Progenitor cell of endocrine pancreas (in vitro differentiated cells): ENCODE measurements around the gene ACOXL. TPM values are rescaled to one million over a fixed set of nuclear protein-coding genes. Genes with fewer than 3 reads are reported as not detected.

Experiments
- DNase-seq: peaks from one replicate; pipeline ENCODE4 v3.0.0; 2021; ENCODE audit warnings: low spot score; ENCODE audit not compliant: unreplicated experiment
- H3K27ac Mint-ChIP-seq: 2 replicates; pipeline ENCODE4 v1.8.0; 2021; ENCODE audit warnings: mild to moderate bottlenecking, moderate library complexity, mixed read lengths
- H3K27me3 Mint-ChIP-seq: 2 replicates; pipeline ENCODE4 v1.8.0; 2021; ENCODE audit warnings: mixed read lengths
- H3K36me3 Mint-ChIP-seq: 2 replicates; pipeline ENCODE4 v1.8.0; 2022; ENCODE audit warnings: mixed read lengths; ENCODE audit not compliant: insufficient read depth
- H3K4me1 Mint-ChIP-seq: 2 replicates; pipeline ENCODE4 v1.8.0; 2021; ENCODE audit warnings: low read depth, mixed read lengths
- H3K4me3 Mint-ChIP-seq: 2 replicates; pipeline ENCODE4 v1.8.0; 2021; ENCODE audit warnings: low read depth, mild to moderate bottlenecking, moderate library complexity, mixed read lengths
- H3K9me3 Mint-ChIP-seq: 2 replicates; pipeline ENCODE4 v1.8.0; 2021; ENCODE audit warnings: low read depth, mixed read lengths
- total RNA-seq: library from RNA; stranded (reverse); gene quantifications from 2 replicates; pipeline ENCODE4 v1.2.1, GENCODE V29; 2021
- TF ChIP-seq, protein P1 (sequence below): fragments of 200-600 bp; sonication (generic); IDR thresholded peaks from one replicate; pipeline ENCODE4 v1.5.0; 2021; ENCODE audit warnings: antibody characterized with exemption, mild to moderate bottlenecking; ENCODE audit not compliant: unreplicated experiment

Gene ACOXL
- total RNA-seq, 1 donor from 2014 or later, result 0.19 TPM

DNA sequence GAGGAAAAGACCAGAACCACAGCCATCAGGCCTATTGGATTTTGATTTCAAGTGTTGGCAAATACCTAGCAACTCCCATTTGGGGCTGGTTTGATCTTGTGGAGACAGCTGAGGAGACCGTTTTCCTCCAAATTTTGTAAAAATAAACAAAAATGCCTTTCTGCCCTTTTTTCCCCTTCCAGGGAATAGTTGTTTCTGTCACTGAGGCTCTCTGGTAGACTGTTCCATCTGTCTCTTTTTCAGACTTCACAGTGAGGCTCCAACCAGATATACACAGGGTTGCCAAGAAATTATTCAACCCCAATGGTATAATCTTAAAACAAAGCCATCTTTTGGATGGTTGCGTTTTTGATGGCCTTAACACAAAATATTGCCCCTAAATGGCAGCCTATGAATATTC lies 115.7 kb downstream of the ACOXL start:
- no peaks in the 10 kb centered on the region for H3K36me3 Mint-ChIP-seq
- H3K4me1 Mint-ChIP-seq, result peaks cover 14% of the 10 kb centered on the region
- H3K27ac Mint-ChIP-seq, result no peak overlapping the region
- H3K4me3 Mint-ChIP-seq, result no peak overlapping the region
- TF ChIP-seq, protein P1, sequence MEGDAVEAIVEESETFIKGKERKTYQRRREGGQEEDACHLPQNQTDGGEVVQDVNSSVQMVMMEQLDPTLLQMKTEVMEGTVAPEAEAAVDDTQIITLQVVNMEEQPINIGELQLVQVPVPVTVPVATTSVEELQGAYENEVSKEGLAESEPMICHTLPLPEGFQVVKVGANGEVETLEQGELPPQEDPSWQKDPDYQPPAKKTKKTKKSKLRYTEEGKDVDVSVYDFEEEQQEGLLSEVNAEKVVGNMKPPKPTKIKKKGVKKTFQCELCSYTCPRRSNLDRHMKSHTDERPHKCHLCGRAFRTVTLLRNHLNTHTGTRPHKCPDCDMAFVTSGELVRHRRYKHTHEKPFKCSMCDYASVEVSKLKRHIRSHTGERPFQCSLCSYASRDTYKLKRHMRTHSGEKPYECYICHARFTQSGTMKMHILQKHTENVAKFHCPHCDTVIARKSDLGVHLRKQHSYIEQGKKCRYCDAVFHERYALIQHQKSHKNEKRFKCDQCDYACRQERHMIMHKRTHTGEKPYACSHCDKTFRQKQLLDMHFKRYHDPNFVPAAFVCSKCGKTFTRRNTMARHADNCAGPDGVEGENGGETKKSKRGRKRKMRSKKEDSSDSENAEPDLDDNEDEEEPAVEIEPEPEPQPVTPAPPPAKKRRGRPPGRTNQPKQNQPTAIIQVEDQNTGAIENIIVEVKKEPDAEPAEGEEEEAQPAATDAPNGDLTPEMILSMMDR, result no peak
- H3K27me3 Mint-ChIP-seq, result peaks cover 18% of the 10 kb centered on the region
- no peaks in the 10 kb centered on the region for H3K9me3 Mint-ChIP-seq
- DNase-seq, result no peak

DNA sequence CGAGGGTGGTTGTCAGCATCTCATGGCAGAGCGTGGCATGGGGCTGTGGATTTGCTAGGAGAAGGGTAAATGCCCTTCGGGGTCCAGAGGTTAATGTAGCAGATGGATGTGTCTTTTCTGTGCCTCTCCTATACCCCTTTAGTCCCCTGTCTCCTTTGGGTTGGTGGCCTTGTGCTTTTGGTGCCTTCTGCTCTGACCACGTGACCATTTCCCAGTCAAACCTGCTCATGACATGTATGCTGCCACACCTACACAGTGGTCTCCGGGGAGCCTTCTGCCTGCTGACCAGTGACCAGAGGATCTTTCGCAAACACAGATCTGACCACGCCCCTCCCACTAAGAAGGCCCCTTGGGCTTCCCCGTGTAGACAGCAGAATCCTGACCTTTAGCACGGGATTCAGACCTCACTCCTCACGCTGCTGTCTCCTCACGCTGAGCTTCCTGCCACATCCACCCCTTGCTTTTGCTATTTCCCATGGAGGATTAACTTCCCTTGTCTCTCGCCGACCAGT lies 116.2 kb downstream of the ACOXL start:
- no peak overlapping the region for H3K4me3 Mint-ChIP-seq
- no peaks in the 10 kb centered on the region for H3K36me3 Mint-ChIP-seq
- H3K9me3 Mint-ChIP-seq, result no peaks in the 10 kb centered on the region
- no peak for DNase-seq
- TF ChIP-seq, protein P1, result no peak
- H3K27me3 Mint-ChIP-seq, result peaks cover 13% of the 10 kb centered on the region
- H3K27ac Mint-ChIP-seq, result no peak overlapping the region
- H3K4me1 Mint-ChIP-seq, result peaks cover 14% of the 10 kb centered on the region

DNA sequence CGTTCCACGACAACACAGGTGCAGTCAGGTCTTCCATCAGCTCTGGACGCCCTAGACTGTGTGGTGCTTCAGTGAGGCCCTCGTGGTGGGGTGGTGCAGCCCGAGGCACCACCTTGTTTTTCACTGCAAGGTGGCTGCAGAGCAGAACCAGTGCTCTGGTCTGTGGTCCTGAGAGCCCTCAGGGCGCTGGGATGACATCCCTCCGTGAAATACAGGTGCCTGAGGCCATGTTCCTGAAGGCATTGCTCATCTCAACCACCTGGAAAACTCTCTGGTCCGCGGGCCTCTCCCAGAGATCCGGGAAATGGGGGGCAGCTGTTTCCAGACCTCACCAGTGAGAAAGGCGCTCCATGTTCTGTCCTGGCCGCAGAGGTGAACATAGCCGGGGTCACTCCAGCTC lies 119.2 kb downstream of the ACOXL start:
- Mint-ChIP-seq H3K27ac (no peak overlapping the region), H3K4me1 (peaks cover 9% of the 10 kb centered on the region), H3K36me3 (no peaks in the 10 kb centered on the region), H3K9me3 (no peaks in the 10 kb centered on the region), H3K27me3 (peaks cover 5% of the 10 kb centered on the region), H3K4me3 (no peak overlapping the region)
- DNase-seq, result no peak
- TF ChIP-seq, protein P1, result no peak

DNA sequence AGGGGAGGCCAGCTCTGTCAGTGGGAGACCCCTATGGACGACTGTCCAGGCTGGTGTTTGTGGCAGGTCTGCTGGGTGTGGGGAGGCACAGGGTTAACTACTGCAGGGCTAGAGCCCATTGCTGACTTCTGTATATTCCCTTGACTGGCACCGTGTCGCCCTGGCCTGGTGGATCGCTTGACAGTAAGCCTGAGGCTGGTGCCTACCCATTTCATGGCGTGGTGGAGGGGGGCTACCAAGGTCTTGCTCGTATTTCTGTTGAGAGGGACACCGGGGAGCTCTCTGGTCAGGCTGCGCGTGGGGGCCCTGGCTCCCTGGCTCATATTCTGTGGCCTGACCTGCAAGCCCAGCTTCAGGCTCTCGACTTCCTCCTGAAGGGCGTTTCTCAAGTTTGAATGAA lies 119.7 kb downstream of the ACOXL start:
- TF ChIP-seq, protein P1, result no peak

DNA sequence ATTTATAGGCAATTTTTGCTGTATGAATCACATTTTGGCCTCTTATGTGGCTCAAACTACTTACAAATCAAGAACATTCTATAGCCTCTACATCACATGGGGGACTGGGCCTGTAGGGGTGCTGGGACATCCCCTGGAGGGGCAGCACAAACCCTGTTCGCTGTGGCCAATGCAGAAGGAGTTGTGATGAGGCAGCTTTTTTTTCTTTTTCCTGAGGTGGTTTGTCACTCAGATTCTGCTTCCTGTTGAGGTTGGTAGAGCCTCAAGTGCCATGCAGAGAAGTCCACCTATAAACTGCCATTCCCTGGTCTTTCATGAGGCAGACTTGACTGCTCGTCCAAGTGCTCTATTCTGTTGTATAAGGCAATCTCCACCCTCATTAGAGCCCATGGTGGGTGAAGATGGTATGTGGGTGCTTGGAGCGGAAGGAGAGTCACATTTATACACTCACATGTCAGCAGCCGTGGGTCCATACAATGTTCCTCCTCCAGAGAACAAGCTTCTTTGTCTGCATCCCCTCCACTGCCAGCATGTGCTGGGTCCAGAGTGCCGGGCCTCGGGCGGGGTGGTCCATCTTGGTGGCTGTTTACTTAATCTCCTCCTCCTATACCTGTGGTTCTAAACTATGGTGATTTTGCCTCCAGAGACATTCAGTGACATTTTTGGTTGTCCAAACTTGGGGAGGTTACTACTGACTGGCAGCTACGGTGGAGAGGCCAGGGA lies 120.3 kb downstream of the ACOXL start:
- no peak overlapping the region for H3K4me3 Mint-ChIP-seq
- H3K27ac Mint-ChIP-seq, result no peak overlapping the region
- DNase-seq, result no peak
- H3K36me3 Mint-ChIP-seq, result no peaks in the 10 kb centered on the region
- H3K27me3 Mint-ChIP-seq, result no peaks in the 10 kb centered on the region
- peaks cover 3% of the 10 kb centered on the region for H3K4me1 Mint-ChIP-seq
- TF ChIP-seq, protein P1, result no peak
- no peaks in the 10 kb centered on the region for H3K9me3 Mint-ChIP-seq

More for the DNA sequence above, 119.7 kb downstream of the ACOXL start:
- no peak for DNase-seq
- Mint-ChIP-seq H3K4me3 (no peak overlapping the region), H3K27ac (no peak overlapping the region), H3K9me3 (no peaks in the 10 kb centered on the region), H3K4me1 (peaks cover 5% of the 10 kb centered on the region), H3K27me3 (peaks cover 2% of the 10 kb centered on the region), H3K36me3 (no peaks in the 10 kb centered on the region)
